Central memory CD4-positive, alpha-beta T cell (primary cell): ENCODE data around the gene CALCOCO1.
"Not testable (repeated sequence)": the region's sequence is repeated elsewhere in the genome, so short reads cannot be mapped to it uniquely, and the experiment has no call there.

Source experiments
- DNase-seq: peaks from one replicate; pipeline ENCODE4 v3.0.0; 2022

Gene CALCOCO1

DNA sequence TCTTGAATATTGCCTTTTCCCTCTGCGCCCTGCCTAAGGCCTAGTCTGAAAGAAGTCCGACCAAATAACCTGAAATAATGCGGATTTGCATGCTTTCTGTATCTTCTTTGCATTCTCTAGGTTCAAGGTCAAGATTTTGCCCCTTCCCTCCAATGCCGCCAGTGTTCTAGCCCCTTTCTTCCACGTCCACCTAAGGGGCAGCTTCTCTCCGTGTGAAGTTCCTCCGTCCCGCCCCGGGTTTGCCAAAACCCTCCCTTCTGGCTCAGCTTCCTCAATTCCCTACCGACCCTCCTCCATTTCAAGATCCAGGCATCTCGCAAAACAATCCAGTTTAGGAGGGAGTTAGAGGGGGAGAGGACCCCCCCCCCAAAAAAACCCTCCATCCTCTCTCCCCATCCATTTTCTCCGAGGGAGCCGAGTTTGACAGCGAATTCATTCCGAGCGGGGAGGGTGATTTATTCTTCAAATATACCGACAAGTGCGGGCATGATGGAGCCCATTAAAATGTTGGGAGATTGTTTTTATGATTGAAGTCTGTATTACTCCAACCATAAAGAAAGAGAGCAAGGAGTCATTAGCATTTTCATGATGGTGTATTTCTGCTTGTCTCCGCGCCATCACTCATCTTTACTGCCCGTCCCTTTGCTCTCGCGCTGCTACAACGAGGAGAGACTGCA lies 30.5 kb downstream of the CALCOCO1 start:
- DNase-seq = no peak

DNA sequence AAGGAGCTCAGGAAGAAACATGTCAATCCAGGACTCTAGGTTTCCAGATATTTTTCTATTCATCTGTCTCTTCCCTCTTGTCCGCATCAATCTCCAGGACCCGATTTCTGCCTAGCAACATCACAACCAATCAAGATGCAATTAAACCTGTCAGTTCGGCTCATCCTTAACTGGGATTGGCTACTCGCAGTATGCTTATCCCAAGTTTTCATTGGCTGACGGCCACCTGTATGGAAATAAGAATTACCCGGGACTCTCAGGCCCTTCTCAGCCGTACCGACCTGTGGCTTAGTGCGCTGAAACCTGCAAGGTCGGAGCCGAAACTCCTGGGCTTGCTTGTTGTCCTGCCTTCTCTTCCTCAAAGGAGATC lies 31.0 kb downstream of the CALCOCO1 start:
- no peak for DNase-seq

DNA sequence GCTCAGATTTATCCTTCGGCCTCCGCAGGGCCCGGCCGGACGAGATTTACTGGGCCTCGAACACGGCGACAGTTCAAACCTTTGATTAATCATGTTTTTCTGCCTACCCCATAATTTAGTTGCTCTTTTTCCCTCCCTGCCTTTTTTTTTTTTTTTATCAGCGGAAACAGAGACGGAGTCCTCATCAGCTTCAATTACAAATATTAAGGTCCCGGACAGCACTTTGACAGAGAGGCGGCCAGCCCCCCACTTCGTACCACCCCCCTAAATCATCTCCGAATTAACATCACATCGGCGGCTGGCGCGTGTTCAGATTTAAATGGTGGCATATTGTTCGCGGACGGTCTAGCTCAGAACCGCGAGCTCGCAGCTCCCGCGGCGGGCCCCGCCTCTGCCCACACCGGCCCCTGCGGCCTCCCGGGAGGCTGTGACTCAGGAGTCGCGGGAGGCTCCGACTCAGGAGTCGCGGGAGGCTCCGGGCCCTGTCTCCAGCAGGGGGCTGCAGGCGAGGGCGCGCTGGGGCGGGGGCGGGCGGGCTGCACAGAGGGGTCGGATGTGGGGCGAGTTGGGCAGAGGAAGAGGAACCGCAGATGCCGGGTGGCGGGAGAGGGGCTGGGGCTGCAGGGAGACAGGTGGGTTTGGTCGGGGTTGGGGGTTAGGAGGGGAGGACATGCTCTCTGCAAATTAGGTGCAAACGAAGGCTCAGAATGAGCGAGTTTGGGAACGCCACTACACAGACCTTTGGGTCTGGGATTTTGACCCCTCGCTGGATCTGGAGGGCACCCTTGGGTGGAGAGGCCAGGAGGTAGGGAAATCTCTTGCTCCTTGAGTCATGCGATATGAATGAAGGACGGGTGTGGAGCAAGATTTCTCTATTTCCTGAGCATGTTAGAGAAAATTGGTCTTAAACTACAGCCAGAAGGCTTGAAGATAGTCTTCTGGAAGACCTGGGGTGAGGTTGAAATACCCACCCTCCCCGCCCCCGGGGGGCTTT lies 31.8 kb downstream of the CALCOCO1 start:
- DNase-seq = no peak

DNA sequence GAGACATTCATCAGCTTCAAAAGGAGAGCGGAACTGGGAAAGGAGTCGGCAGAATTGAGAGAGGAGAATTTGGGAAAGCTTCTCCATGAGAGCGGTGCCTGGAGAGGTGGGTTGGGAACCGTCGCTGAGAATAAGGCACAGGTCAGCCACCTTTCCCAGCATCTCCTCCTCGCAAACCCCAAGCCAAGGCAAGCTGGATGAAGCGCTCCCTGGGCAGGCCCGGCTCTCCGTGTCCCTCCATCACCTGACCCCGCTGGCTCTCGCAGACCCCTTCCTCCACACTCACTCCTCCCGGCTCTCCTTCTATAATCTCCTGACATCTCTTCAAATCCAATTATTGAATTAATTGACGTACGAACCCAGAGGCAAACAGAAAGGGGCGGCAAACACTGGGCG lies 32.5 kb downstream of the CALCOCO1 start:
- DNase-seq = no peak

DNA sequence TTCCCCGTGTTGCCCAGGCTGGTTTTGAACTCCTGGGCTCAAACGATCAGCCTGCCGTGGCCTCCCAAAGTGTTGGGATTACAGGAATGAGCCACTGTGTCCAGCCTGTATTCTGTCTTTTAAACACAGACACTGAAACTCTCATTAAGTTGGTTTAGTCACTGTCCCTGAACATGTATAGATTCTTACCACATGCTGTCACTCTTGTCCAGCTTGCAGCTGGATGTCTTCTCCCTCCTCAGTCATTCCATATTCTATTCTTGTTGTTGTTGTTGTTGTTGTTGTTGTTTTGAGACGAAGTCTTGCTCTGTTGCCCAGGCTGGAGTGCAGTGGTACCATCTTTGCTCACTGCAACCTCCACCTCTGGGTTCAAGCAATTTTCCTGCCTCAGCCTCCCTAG lies 39.1 kb downstream of the CALCOCO1 start:
- DNase-seq = no peak

DNA sequence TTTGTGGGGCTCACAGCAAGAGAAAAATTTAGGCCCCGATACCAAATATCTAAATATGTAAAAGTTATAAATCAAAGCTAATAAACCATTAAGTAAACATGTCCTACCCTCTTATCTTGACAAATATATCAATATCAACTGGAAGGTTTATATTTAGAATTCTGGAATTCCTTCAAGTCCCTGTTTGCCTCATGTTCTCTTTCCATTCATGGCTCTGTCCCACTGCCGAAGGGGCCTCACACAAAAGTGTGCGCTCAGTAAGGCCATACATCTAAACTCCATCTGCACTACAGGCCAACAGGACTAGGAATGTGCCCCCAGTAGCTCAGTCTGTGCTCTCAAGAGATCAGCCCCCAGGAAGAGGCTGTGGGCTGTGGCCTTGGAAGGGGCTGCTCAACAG lies 40.8 kb downstream of the CALCOCO1 start:
- no peak for DNase-seq

DNA sequence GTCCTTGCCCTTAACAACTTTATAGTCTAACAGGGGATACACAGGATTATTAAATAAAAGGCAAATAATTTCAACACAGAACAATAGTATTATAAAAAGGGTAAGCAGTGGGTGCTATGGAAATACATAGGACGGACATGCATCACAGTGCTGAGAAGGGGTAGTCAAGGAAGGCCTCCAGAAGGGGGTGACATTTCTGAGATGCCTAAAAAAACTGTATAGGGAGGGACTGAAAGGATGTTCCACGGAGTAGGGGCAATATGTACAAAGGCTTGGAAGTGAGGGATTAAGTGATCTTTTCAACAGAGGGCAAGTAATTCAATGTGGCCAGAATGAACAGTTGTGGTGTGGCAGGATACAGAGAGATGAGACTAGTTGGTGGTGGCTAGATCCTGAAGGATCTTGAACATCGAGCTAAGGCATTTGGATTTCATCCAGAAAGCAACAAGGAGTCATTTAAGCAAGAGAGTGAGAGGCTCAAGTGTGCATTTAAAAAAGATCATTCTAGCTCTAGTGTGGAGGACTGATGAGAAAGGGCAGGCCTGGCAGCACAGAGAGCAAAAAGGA lies 42.5 kb downstream of the CALCOCO1 start:
- no peak for DNase-seq

DNA sequence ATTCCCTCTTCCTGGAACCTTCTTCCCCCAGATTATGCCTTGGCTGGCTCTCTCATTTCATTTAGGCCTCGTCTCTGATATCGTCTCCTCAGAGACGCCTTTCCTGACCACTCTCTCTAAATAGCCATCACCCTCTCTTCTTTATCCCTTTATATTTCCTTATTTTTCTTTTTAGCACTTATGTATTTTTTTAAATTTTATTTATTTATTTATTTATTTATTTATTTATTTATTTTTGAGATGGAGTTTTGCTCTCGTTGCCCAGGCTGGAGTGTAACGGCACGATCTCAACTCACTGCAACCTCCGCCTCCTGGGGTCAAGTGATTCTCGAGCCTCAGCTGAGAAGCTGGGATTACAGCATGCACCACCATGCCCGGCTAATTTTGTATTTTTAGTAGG lies 43.3 kb downstream of the CALCOCO1 start:
- no peak for DNase-seq

DNA sequence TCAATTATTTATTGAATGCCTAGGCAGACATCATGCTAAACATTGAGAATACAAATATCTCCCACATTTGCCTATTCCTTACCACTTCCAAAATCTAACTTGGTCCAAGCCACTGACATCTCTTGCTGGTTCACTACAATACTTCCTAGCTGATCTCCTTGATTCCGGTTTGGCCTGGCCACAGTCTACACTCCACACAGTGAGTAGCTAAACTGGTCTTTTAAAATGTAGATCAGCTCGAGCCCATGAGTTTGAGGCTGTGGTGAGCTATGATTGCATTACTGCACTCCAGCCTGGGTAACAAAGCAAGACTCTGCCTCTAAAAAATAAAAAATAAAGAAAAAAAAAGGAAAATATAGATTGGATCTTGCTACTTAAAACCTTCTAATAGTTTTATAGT lies 43.8 kb downstream of the CALCOCO1 start:
- no peak for DNase-seq

DNA sequence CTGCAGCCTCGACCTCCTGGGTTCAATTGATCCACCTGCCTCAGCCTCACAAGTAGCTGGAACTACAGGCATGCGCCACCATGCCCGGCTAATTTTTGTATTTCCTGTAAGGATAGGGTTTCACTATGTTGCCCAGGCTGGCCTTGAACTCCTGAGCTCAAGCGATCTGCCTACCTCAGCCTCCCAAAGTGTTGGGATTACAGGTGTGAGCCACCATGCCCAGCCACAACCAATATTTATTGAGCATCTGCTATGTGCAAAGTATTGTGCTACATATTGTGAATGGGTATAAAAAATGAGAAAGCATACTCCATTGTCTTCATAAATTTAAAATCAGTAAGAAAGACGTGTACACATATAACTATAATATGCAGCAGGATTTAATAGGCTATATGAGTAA lies 47.2 kb downstream of the CALCOCO1 start:
- DNase-seq = not testable (repeated sequence)

DNA sequence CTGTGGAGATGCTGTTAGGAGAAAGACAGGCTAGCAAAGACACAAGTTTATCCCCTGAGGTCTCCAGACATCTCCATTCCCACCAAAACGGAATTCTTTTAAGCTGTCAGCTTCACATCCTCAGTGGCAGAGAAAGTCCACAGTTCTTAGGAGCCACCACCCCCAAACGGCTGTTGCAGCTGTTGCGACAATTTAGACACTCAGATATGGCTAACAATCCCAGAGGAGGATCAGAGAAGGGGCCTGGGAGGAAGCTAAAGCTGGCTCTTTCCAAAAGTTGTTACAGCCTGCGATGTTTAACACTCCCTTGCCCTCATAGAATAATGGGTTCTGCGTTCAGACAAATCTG lies 49.5 kb downstream of the CALCOCO1 start:
- no peak for DNase-seq

DNA sequence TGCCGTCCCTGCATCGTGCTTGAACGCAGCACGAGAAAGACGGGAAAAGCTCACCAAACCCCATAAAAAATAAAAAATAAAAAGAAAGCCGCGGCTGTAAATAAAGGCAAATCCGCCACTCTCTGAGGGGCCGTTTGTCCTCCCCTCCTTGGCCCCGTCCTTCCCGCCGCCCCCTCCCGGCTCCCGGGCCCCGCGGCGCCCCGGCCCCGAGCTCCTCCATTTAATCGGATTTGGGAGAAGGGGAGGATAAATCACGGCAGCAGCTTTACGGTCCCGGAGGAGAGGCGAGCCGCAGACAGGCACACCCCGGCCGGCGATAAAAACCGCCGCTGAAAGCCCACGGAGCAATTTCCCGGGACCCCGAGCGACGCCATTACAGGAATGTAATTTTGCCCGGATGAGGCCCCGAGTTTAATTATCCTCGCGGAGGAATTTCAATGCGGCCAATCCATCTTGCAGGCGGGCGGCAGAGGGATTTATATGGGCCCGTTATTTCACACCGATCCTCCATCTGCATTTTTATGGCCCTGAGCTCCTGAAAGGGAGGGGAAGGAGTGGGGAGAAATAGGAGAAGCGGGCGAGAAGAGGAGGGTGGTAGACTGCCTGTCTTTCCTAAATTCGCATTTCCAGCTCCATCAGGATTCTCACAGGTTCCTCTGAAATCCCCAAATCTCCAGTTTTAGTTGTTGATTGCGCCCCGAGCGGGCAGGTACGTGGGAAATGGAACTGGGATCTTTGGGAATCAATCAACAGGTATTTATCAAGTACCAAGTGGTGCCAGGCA lies 50.0 kb downstream of the CALCOCO1 start:
- no peak for DNase-seq

DNA sequence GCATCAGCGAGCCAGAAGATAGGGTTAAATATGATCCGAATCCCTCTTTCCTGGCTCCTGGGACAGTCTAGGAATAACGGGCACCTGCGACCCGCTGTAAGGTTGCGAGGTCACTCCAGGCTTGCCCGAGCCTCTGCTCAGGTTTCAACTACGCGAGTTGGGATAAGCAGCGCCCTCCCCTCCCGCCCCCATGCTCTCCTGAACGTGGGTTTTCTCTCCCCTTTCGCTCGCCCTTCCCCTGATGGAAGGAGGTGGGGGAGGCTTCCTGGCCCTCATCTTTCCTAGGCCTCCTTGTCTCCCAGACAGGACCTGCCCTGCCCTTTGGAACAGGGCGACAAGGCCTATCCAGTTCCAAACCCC lies 50.6 kb downstream of the CALCOCO1 start:
- no peak for DNase-seq

DNA sequence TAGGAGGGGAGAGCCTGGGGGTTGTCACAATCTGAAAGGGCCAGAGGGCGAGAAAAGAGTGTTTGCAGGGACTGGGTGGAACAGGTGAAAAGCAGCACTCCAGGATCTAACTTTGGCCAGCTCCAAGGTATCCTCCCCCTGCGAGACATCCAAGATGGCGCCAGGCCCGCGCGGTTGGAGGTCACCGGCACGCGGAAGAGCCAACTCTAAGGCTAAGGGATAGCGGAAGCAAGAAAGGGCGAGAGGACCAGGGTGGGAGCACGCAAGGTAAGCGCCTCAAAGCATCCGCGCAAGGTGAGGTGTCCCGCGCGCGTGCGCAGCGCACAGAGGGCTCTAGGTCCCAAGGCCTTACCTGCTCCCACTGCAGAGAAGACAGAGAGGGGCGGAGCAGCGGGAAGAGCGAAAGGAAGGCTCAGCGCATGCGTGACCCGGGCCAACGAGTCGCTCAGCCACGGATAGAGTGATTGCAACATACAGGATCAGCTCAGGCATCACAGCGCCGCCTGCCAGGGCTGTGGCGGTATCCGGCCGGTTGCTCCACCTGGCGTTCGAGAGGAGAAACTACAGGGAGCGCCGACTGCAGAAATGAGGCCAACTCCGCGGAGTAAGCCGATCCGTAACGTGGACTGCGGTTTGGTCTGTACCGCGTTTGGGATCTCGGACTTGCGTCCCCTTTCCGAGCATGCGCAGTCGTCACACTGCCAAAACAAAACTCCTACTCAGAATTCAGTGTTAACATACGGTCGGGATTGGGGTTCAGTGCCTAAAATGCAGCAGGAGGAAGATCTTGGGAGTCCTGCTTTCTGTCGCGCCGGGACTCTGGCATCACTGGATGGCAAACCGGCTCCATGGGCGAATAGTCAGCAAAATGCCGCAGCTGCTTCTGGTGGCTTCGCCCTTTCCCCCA lies 51.3 kb downstream of the CALCOCO1 start, which contains the start of gene ATP5MC2:
TSS of gene ATP5MC2 (minus strand) at position 383 of the 907 bp plus-strand sequence. CDS start 3,469 bp downstream, outside the sequence.
- DNase-seq = peak; percentile 98

DNA sequence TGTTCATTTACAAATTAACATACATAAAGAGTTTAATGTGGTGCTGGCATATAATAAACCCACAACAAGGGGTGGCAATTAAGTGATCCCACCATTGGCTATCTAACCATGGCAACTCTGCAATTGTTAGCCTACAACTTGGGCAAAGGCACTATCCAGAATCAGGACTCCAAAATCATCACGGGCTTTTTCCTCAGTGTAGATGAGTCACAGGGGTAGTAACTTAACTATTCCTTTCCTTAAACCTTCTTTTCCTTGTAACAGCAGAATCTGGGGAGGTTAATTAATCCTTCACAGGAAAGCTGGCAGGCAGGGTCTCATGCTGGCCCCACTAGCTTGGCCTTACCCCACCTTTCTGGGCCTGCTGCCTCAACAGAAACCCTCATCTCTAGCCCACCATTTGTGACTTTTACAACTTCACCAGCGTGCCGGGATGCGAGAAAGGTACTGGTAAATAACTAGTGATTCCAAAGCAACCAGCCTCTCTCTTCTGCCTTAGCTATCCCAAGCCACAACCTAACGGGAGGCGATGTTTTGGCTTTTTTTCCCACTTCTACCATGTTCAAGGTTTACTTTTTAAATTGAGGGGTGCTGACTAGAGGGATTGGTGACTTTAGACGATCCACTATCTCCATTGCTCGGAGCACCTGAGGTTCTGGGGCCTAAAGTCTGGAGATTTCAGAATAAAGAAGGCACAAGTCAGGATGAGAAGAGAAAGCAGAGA lies 52.1 kb downstream of the CALCOCO1 start:
- no peak for DNase-seq

DNA sequence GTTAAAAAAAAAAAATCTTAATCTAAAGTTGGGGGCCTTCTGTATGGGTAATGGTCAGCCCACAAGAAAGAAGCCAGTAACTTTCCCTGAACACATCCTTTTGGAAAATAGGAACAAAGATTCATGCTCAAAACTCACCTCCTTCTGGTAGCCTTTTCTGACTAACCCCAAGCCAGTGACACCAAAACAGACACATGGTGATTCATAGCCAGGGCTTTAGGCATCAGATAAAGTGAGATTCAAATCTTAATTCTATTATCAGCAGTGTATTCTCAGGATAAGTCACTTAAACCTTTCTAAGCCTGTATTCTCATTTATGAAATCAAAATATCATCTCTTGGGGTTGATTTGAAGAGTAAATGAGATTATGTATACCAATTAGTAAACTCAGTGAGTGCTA lies 56.3 kb downstream of the CALCOCO1 start:
- no peak for DNase-seq

DNA sequence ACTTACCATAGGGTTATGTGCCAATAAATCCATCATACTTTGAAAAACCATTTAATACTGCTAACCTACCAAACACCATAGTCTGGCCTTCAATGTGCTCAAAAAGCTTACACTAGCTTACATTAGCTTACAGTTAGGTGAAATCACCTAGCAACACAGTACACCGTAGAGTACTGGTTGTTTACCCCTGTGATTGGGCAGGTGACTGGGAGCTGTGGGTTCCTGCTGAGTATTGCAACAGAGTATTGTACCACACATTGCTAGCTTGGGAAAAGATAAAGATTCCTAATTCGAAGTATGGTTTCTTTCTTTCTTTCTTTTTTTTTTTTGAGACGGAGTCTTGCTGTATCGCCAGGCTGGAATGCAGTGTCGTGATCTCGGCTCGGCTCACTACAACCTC lies 56.9 kb downstream of the CALCOCO1 start:
- DNase-seq = no peak

DNA sequence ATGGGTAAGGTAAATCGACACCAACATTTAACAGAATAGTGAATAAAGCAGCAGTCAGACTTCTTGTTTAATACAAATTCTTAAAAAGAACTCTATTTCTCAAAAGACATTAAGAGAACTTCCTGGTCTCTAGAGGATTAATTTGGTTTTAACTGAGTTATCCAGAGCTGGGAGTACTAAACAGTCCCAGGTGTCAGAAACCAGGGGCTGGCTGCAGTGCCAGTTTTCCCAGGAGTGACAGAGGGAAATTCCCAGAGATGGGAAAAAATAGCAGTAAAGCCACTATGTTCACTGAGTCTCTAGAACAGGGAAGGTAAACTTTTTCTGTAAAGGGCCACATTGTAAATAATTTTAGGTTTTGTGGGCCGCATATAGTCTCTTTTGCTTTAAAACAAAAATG lies 60.2 kb downstream of the CALCOCO1 start:
- DNase-seq = no peak

DNA sequence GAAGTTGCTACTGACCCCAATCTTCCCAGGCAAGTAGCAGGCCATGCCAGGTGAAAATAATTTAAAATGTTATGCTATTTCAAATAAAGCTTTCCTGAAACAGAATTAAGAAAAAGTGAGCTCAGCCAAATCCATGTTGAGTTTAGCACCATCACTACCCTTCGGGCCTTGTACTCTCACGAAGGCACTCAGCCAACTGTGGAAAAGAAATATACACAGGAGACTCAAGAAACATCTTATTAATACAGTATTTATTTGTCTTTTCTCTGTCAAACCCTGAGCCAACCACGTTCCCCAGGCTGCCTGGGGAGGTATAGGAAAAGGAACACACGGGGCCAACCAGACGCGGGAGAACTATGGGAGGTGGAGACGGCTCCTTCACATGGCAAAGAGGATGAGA lies 62.3 kb downstream of the CALCOCO1 start:
- no peak for DNase-seq

DNA sequence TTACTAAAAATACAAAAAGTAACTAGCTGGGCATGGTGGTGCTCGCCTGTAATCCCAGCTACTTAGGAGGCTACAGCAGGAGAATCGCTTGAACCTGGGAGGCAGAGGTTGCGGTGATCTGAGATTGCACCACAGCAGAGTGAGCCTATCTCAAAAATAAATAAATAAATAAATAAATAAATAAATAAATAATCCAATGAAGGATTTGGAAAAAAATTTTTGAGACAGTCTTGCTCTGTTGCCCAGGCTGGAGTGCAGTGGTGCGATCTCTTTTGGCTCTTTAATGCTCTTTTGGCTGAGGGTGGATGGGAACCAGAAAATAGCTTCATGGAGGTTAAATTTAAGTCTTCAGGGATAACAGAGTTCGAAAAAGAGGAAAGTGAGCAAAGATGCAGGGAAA lies 63.1 kb downstream of the CALCOCO1 start:
- no peak for DNase-seq

DNA sequence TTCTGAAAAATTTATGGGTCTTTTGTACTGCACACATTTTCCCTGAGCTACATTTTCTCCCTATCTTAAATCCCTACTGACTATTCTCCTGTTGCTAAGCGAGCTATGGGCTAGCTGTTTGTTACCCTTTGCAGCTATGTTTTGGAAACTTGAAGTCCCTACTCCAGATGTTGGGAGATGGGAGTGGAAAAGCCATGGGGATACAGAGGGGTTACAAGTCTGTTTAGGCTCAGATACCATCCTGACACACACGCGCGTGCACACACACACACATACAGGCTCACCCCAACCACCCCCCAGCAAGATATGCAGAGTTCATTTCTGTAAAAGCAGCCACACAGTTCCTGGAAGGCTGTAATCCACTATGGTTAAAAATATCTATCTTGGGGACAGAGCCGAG lies 67.2 kb downstream of the CALCOCO1 start:
- DNase-seq = no peak
